T-helper 9 cell (primary cell): ENCODE results near the gene SRSF9.
"Not testable (repeated sequence)": the region's sequence is repeated elsewhere in the genome, so short reads cannot be mapped to it uniquely, and the experiment has no call there.

Source experiments
- DNase-seq: peaks from one replicate; pipeline ENCODE4 v3.0.0-alpha.2; 2020

The SRSF9 gene

DNA sequence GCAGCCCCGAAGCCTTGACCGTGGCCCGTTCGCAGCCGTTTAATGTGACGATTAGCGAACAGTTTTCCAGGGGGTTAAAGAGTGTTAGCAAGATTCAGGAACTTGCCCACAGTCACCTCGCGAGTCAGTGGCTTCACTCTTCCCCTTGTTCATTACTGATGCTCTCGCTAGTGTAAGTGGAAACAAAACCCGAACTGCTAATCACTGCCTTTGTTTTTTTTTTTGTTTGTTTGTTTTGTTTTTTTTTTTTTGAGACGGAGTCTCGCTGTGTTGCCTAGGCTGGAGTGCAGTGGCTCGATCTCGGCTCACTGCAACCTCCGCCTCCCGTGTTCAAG is 22.7 kb downstream of the SRSF9 start:
- not testable (repeated sequence) for DNase-seq

DNA sequence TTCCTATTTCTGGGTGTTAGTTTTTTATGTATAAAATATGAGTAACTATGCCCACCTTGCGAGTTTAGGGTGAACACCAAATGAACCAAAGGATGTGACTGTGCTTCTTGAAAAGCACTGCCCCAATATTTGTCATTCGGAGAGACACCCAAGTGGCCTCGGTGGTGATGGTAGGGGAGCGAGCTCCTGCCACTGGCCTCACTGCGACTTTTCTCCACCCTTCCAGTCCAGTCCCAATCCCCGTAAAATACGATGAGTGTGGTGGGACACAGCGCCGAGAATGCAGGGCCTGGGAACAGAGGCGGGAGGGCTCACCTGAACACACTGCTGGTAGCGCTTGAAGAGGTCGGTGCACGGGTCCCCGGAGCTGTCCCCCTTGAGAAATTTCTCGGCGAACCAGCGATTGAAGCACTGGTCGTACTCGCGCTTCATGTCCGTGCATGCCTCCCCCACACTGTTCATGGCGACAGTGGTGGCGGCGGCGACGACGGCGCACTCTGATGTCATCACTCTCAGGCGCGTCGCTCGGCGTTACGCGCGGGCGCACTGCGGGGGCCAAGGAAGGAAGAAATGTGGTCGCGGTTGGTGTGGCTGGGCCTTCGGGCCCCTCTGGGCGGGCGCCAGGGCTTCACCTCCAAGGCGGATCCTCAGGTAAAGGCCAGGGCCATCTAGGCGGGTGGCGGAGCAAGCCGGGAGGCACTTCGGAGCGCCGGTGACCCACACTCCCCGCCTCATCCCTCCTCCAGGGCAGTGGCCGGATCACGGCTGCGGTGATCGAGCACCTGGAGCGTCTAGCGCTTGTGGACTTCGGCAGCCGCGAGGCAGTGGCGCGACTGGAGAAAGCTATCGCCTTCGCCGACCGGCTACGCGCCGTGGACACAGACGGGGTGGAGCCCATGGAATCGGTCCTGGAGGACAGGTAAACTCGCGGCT is 23.4 kb downstream of the SRSF9 start, which contains the start of the genes GATC and TRIAP1:
Gene GATC, plus strand, starts transcription at position 534 of the 933 bp plus-strand sequence. Its CDS starts 37 bp downstream, at position 571.
Gene TRIAP1, minus strand, starts transcription at position 474 of the 933 bp plus-strand sequence. Its CDS starts 12 bp downstream, at position 462.
- peak; percentile 82 for DNase-seq

DNA sequence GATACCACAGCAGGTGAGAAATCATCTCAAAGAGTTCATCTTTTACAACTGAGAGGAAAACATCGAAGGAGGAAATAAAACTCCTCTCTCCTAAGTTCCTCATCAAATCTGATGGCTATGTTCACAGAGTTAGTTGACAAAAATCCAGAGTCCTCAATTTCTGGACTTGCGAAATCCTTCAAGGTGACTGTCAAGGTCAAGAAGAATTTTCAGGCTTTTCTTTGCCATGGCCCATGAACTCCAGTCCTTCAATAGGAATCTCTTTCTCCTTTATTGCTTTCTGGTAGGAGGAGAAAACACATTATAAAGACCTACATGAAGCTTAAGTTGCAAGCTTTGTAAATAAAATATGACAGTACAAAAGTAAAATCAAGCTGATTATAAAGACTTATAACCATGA is 24.9 kb downstream of the SRSF9 start:
- no peak for DNase-seq

DNA sequence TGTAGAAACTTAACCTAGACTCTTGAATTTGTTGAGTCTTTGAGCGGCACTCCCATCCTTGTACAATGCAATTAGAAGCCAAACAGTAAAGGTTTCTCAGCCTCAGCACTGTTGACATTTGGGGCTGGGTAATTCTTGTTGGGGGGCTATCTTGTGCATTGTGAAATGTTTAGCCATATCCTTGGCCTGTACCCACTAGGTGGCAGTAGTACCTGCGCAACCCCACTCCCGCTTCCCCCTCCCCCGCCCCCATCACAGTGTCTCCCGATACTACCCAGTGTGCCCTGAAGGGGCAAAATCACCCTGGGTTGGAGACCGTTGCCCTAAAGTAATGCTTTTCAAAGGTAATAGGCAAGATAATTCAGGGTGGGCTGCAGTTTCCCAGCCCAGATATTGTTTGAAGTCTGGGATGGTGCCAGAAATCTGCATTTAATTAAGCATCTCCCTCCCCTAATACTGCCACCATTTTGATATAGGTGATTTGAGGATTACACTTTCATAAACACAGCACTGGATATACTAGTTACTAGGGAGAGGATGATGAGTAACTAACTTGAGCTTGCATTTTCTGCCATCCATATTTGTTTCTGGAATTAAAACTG is 29.8 kb downstream of the SRSF9 start:
- DNase-seq, result peak; percentile 70

DNA sequence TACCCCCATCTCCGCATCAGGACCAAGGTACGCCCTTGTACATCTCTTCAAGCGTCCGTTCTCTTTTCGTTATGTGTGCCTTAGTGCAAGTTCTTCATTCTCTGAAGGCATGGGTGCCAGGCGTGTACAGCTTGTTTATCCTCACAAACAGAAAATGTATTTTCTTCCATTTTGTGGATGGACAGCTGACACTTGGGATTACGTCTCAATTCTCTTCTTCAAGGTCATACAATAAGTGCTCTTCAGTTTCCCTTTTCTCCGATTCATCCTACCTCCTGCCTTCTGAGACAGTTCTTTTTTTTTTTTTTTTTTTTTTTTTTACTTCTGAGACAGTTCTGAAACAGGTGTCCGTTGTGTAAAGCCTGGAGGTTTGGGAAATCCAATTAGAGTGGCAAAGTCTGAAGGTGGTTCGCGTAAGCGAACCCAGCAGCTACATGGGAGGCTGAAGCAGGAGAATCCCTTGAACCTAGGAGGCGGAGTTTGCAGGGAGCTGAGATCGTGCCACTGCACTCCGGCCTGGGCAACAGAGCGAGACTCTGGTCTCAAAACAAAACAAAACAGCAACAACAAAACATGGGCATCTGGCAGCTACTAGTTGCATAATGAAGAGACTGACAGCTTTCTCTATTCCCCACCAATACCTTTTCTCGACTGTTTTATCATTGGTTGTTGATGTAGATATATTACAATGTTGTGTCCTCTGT is 30.9 kb downstream of the SRSF9 start:
- no peak for DNase-seq

DNA sequence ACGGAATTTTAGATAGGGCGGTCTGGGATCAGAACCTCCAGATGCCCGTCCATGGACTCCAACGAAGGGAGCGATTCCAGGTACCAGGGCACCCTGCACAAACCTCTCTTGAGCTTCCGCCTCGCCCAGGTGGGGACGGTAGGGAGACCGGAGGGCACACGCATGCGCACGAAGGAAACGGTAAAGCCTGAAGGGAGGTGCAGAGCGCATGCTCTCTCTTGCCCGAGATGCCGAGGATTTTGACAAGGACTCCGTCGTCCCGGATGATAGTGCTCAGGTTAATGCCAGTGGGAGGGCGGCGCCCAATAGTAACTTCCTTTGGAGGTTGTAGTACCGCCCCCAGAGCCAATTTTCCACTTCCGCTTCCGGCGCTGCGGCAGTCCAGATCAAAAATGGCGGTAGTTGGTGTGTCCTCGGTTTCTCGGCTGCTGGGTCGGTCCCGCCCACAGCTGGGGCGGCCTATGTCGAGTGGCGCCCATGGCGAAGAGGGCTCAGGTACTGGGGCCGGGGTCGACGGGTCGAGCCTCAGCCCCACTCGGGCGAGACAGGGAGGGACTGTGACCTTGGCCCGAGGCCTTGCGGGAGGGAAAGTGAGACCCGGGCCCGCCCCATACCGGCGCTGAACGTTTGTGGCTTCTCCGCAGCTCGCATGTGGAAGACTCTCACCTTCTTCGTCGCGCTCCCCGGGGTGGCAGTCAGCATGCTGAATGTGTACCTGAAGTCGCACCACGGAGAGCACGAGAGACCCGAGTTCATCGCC is 31.6 kb downstream of the SRSF9 start, which contains the start of gene COX6A1:
Gene COX6A1, plus strand, starts transcription at position 379 of the 760 bp plus-strand sequence. Its CDS starts 14 bp downstream, at position 393.
- peak; percentile 94 for DNase-seq

DNA sequence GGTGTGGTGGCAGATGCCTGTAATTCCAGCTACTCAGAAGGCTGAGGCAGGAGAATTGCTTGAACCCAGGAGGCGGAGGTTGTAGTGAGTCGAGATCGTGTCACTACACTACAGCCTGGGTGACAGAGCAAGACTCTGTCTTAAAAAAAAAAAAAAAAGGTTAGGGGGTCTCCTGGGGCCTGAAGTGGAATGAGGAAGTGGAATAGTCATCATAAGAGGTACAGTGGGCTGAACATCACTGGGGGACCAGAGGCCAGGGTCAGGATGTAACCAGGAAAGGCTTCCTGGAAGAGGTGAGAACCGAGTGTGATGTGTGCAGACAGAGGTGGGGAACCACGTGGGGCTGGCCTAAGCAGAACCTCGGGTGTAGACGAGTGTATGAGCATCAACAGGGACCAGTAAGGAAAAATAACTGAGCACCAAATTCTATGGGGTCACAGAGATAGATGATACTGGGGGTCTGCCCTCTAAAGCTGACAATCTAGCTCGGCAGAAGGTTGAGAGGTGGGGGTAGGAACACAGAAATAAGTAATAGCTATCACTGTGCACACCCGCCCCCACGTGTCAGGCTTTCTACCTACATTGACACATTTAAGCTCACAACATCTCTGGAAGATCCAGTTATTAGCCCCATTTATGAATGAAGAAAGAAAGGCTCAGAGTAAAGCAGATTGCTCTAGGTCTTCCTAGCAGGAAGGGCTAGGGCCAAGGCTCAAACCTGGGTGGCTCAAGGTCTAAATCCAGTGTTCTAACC is 36.6 kb downstream of the SRSF9 start:
- DNase-seq, result no peak

DNA sequence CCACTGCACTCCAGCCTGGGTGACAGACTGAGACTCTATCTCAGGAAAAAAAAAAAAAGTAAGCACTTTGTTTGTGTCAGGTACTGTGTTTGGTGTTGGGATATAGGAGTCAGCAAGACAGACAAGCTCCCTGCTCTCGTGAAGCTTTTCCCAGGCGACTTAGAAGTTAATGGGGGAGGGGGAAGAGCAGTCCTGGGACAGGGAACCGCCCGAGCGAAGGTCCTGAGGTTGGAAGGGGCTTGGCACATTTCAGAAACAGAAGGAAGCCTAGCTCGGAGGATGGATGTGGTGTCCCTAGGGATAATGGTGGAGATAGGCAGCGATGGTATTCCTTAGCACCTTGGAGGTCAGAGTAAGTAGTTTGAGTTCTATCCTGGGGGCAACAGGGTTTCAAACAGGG is 40.2 kb downstream of the SRSF9 start:
- DNase-seq, result no peak

DNA sequence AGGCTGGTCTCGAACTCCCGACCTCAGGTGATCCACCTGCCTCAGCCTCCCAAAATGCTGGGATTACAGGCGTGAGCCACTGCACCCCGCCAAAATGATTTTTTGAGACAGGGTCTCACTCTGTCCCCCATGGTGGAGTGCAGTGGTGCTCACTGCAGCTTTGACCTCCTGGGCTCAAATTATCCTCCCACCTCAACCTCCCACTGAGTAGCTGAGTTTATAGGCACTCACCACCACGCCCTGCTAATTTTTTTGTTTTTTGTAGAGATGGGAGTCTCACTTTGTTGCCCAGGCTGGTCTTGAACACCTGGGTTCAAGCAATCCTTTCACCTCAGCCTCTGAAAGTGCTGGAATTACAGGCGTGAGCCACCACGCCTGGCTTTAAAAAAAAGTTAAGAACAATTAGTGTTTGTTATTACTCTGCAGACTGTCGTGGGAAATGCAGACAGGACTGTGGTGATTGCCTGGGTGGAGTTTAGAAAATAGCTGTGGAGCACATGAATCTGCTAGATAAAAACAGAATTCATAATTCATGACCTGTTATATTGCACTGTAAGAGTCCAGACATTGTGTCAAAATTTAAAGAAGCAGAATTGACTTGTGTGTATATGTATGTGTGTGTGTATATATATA is 40.8 kb downstream of the SRSF9 start:
- no peak for DNase-seq

DNA sequence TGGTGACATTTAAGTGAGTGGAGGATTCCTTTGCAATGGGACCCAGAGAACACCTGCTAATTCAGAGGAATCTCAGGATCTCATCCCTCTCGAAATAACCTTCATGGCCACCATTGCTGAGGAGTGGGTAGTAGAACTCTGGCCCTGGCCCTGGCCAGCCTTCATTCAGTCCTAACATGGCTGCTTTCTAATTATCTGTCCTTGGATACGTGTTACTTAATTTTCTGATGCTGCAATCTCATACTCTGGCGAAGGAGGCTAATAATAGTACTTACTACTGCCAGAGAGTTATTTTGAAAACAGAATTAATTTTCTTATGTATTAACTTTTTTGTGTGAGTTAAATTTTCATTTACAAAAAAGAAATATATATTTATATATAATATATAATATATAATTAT is 43.8 kb downstream of the SRSF9 start:
- DNase-seq, result no peak

DNA sequence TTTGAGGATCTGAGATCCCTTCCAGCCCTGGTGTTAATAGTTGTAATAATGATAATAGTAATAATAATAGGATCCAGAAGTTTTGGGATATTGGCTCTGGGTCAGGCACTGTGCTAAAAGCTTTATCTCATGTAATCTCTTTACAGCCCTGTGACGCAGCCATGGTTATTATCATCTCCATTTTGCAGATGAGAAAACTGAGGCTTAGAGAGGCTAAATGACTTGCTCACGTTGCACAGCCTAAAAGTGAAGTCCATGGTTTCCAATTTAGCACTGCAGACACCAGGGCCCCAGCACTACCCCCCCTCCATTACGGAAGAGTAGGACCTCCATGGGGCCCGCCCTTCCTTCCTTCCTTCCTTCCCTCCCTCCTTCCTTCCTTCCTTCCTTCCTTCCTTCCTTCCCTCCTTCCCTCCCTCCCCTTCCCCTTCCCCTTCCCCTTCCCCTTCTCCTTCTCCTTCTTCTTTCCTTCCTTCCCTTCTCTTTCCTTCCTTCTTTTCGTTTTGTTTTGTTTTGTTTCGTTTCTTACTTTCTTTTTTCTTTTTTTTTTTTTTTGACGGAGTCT is 46.6 kb downstream of the SRSF9 start:
- no peak for DNase-seq

DNA sequence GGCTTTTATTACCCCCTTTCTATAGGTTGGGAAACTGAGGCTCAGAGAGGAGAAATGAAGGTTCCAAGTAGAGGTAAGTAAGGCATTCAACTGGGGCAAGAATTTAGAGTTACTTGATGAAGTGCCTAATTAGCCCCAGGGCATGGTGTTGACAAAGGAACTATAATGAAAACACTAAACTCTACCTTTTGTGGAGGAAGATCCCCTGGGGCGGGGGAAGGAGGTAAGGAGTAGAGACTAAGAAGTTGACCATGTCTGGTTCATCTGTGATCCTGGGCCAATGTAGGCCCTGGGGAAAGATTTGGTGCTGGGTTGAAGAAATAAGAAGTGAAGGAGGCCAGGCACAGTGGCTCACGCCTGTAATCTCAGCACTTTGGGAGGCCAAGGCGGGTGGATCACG is 47.8 kb downstream of the SRSF9 start:
- DNase-seq, result no peak

DNA sequence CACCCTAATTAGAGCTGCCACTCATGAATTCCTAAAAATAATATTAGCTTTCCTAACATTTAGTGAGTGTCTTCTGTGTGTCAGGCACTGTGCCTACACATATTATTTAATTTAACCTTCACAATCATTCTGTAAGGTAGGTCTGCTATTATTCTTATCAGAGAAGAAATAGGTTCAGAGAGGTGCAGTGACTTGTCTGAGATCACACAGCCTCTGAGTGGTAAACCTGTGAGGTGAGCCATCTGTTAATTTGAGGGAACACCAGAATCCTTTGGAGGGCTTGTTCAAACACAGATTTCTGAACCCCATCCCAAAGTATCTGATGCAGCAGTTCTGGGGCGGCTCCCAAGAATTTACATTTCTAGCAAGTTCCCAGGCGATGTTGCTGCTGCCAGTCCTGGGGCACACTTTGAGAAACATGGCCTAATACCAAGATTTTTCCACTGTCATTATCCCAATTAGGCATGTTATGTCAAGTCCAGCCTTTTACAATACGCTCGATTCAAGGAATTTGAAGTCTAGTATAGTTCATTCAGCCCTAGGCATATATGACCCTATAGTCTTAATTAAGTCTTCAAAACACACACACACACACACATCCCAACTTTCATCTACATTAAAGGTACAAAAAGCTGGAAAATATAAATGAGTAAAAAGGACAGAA is 51.5 kb downstream of the SRSF9 start:
- no peak for DNase-seq

DNA sequence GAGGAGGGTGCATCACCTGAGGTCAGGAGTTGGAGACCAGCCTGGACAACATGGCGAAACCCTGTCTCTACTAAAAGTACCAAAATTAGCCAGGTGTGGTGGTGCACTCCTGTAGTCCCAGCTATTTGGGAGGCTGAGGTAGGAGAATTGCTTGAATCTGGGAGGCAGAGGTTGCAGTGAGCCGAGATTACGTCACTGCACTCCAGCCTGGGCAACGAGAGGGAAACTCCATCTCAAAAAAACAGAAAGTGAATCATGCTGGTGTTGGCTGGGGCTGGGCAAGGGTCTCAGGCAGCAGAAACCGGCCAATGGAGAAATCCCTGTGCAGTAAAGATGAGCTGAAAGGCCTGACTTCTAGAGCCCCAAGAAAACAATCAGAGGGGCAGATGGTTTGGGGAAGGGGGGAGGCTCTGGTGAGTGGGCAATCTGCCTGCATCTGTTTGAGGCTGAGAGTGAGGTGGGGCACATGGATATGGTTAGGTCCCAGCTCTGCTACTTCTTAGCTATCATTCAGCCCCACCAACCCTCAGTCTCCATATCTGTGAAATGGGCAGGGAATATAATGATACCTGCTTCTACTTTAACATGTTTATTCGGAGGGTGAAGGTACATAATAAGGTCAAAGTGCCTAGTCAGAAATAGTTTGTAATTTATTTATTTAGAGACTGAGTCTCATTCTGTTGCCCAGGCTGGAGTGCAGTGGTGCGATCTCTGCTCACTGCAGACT is 52.9 kb downstream of the SRSF9 start:
- no peak for DNase-seq

DNA sequence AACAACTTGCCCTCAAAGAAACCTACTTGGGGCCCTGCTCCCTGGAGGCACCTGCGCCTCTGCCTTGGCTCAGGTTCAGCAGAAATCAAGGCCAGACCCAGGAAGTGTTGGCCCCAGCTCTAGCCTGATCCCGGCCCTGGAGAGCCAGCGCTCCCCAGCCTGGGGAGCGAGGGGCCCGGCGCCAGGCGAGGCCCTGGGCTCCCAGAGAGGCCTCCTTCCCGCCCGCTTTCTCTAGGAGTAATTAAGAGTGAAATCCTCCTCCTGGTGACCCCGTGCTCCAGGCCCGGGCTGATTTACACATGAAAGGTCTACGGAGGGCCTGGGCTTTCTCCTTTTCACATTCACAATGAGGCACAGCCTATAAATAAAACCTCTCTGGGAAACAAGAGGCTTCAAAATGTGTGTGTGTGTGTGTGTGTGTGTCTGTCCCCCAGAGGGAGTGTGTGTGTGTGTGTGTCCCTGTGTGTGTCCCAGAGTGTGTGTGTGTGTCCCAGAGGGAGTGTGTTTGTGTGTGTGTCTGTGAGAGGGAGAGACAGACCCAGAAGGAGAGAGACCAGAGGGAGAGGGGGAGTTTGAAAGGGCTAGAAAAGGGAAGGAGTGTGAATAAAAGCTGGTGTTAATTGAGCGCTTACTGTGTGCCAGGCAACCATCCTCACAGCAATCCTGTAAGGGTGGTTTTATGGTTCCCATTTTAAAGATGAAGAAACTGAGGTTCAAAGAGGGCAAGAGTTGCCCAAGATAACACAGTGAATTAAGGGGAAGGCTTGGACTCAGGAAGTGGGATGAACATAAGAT is 55.5 kb downstream of the SRSF9 start:
- DNase-seq, result no peak

DNA sequence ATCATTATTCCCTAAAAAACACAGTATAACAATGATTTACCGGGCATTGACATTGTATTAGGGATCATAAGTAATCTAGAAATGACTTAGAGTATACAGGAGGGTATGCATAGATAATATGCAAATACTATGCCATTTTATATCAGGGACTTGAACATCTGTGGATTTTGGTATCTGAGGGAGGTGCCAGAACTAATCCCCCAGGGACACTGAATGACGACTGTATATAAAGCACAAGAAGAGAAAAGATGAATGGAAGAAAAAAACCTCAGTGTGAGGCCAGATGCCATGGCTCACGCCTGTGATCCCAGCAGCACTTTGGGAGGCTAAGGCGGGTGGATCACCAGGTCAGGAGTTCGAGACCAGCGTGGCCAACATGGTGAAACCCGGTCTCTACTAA is 57.1 kb downstream of the SRSF9 start:
- DNase-seq, result no peak
